ENCODE results near the gene JOSD1. TPM values are rescaled to one million over a fixed set of nuclear protein-coding genes. Genes with fewer than 3 reads are reported as not detected.

JOSD1 gene
- total RNA-seq, 1 donor from 2014 or later = 59.6 TPM

GRCh38 chr22:38735126-38735464 is 34.4 kb upstream of the JOSD1 start:
- no peaks in the 10 kb centered on the region for H3K4me1 Mint-ChIP-seq
- peaks cover 17% of the 10 kb centered on the region for H3K36me3 Mint-ChIP-seq
- no peaks in the 10 kb centered on the region for H3K27me3 Mint-ChIP-seq (ENCODE audit: low read depth)
- H3K27ac Mint-ChIP-seq = peak overlapping the region; percentile 35
- DNase-seq (ENCODE audit: low spot score in 2 of 2, unreplicated experiment in 2 of 2) = no peak
- no peaks in the 10 kb centered on the region for H3K9me3 Mint-ChIP-seq
- TF ChIP-seq CTCF (IDR thresholded peaks at IDR 0.05; ENCODE audit: unreplicated experiment) = no peak
- no peak overlapping the region for H3K4me3 Mint-ChIP-seq

GRCh38 chr22:38734421-38735100 is 33.8 kb upstream of the JOSD1 start:
- H3K36me3 Mint-ChIP-seq = peaks cover 17% of the 10 kb centered on the region
- H3K27me3 Mint-ChIP-seq (ENCODE audit: low read depth) = no peaks in the 10 kb centered on the region
- TF ChIP-seq CTCF (IDR thresholded peaks at IDR 0.05; ENCODE audit: unreplicated experiment) = no peak
- H3K4me3 Mint-ChIP-seq = no peak overlapping the region
- H3K9me3 Mint-ChIP-seq = no peaks in the 10 kb centered on the region
- no peak for DNase-seq (ENCODE audit: low spot score in 2 of 2, unreplicated experiment in 2 of 2)
- peak overlapping the region; percentile 75 for H3K27ac Mint-ChIP-seq
- H3K4me1 Mint-ChIP-seq = no peaks in the 10 kb centered on the region

GRCh38 chr22:38733724-38734381 is 33.1 kb upstream of the JOSD1 start:
- no peak for DNase-seq (ENCODE audit: low spot score in 2 of 2, unreplicated experiment in 2 of 2)
- no peaks in the 10 kb centered on the region for H3K9me3 Mint-ChIP-seq
- peak overlapping the region; percentile 83 for H3K27ac Mint-ChIP-seq
- no peak for TF ChIP-seq CTCF (IDR thresholded peaks at IDR 0.05; ENCODE audit: unreplicated experiment)
- H3K27me3 Mint-ChIP-seq (ENCODE audit: low read depth) = no peaks in the 10 kb centered on the region
- no peak overlapping the region for H3K4me3 Mint-ChIP-seq
- H3K36me3 Mint-ChIP-seq = peaks cover 22% of the 10 kb centered on the region
- H3K4me1 Mint-ChIP-seq = no peaks in the 10 kb centered on the region

- Mint-ChIP-seq H3K27ac (peak overlapping the region; percentile 83), H3K4me1 (no peaks in the 10 kb centered on the region), H3K36me3 (peaks cover 25% of the 10 kb centered on the region), H3K9me3 (no peaks in the 10 kb centered on the region), H3K27me3 (ENCODE audit: low read depth) (no peaks in the 10 kb centered on the region), H3K4me3 (no peak overlapping the region)
- no peak for DNase-seq (ENCODE audit: low spot score in 2 of 2, unreplicated experiment in 2 of 2)
- TF ChIP-seq CTCF (IDR thresholded peaks at IDR 0.05; ENCODE audit: unreplicated experiment) = peak; percentile 75
These were observed 32.6 kb upstream of the JOSD1 start for GRCh38 chr22:38733329-38733723.

- Mint-ChIP-seq H3K4me3 (no peak overlapping the region), H3K27me3 (ENCODE audit: low read depth) (no peaks in the 10 kb centered on the region), H3K4me1 (no peaks in the 10 kb centered on the region), H3K9me3 (no peaks in the 10 kb centered on the region), H3K27ac (no peak overlapping the region), H3K36me3 (peaks cover 19% of the 10 kb centered on the region)
- no peak for DNase-seq (ENCODE audit: low spot score in 2 of 2, unreplicated experiment in 2 of 2)
- TF ChIP-seq CTCF (IDR thresholded peaks at IDR 0.05; ENCODE audit: unreplicated experiment) = no peak
These were observed 31.6 kb upstream of the JOSD1 start for GRCh38 chr22:38732251-38732815.

All from mesothelial cell of epicardium (in vitro differentiated cells).